Inferior parietal cortex (tissue), 1 donor: ENCODE measurements around the gene PKP2.

ENCODE experiments used
- DNase-seq: peaks from one replicate; pipeline ENCODE4 v3.0.0-alpha.2; 2016; ENCODE audit errors: extremely low spot score

PKP2 gene

DNA sequence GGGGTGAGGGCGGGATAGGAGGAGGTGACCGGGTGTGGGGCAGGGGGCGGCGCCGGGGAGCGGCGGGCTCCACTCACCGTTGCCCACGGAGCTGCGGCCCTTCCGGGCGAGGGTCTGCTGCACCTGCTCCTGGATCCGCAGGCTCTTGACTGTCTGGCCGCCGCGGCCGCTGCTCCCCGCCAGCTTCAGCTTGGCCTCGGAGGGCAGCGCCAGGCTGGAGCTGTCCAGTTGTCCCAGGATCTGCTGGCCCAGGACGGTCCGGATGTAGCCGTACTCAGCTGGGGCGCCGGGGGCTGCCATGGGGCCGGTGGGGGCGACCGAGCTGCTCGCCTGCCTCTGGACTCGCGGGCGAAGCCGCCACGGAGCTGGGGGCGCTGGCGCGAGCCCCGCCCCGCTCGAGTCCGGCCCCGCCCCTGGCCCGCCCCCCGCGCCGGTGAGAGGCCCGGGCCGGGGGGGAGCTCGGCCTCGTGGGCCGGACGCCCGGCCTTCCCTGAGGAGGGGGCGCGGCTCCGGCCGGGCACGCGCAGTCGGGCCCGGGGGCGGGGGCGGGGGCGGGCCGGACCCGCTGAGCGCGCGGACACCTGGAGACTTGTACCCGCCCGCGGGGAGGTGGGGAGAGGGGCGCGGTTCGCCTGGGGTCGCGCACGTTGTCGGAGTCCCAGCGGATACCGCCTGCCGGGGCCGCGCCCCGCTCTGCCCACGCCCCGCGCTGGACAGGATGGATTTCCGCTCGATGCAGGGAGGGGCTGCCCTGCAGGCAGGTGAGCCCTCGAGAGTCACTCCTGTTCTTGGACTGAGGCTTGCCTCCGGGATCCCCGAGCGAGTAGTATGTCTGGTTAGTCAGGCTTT lies at the start of gene PKP2:
Gene PKP2, minus strand, starts transcription at position 346 of the 849 bp plus-strand sequence. Its CDS starts 46 bp downstream, at position 300.
- DNase-seq, result no peak

DNA sequence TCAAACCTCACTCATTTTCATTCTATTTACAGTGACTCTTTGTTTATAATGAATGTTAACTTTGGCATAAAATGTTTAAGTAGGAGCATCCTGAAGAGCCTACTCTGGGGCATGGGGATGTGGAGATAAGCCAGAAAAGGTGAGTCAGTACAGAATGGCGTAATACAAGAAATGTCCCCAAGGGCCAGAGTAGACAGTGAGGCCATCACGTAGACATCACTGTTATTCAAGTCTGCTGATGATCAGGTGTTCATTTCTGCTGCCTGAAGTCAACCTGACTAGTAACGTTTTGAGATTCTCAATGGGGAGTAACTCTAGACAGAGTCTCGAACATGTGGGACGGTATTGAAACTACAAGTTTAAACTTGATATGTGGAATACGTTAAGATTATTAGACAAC lies 47.6 kb upstream of the PKP2 start:
- DNase-seq, result no peak

DNA sequence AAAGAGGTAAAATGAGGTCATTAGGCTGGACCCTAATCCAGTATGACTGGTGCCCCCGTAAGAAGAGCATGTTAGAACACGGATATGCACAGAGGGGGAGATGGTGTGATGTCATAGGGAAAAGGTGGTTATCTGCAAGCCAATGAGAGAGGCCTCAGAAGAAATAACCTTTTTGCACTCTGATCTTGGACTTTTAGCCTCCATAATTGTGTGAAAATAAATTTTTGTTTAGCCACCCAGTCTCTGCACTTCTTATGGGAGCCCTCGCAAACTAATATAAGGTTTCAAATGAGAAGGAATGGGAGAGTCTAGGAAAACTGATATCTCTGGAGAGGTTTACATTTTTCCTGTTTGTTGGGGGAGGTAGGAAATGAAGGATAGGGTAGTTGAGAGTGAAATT lies 43.2 kb upstream of the PKP2 start:
- no peak for DNase-seq

DNA sequence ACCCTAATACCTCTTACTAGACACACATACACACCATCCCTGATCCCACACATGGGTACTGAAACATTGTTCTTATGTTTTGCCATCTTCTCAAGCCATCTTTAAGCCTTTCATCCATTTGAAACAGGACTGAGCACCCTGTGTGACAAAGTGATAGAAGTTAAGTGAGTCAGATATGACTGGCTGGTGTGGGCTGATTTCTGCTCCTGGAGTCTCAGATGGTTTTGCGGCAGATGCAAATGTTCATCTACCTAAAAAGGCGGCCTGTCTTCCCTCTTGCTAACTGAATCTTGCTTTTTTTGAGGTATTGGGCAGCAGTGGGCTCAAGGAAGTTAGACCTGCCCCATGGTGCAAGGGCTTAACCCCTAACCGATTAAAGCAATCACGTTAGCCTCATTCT lies 30.4 kb upstream of the PKP2 start:
- no peak for DNase-seq

DNA sequence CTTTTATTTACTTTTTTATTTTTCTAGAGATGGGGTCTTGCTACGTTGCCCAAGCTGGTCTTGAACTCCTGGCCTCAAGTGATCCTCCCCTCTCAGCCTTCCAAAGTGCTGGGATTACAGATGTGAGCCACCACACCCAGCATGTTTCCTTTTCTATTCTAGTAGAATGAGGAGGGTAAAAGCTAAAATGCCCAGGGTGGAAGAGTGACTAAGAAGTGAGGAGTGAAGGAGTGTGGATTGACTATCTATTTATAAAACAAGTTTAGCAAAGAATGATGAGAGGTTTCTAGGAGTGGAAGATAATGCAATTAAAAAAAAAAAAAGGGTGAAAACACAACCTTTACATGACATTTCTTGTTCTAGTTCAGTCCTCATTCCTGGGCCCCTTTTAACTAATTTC lies 29.8 kb upstream of the PKP2 start:
- no peak for DNase-seq

DNA sequence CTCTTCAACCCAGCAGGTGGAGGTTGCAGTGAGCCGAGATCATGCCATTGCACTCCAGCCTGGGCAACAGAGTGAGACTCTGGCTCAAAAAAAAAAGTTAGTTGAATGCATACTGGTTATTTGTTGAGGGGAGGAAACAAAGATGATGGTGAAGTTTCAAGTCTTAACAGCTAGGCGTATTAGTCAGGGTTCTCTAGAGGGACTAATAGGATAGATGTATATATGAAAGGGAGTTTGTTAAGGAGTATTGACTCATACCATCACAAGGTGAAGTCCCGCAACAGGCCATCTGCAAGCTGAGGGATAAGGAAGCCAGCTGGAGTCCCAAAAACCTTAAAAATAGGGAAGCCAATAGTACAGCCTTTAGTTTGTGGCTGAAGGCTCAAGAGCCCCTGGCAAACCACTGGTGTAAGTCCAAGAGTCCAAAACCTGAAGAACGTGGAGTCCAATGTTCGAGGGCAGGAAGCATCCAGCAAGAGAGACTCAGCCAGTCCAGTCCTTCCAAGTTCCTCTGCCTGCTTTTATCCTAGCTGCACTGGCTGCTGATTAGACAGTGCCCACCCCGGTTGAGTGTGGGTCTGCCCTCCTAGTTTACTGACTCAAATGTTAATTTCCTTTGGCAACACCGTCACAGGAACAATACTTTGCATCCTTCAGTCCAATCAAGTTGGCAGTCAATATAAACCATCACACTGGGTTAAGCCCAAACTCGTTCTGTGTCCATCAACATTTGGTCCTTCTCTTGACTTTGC lies 26.1 kb upstream of the PKP2 start:
- DNase-seq, result no peak

DNA sequence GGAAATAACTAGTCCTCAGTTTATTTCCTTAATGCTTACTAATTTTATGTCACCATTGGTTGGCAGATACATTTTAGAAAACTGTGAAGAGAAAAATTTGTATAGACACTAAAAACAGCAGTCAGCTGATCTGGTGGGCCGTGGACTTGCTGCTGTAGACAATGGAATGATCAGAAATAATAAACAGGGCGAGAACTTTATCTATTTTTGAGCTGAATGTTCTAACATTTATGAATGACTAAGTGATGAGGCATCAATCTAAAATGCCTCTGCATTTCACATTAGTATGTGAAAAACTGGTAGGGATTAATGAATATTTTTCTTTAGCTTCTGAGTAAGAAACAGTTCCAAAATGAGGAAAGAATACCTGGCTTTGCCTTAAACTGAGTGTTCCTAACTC lies 24.8 kb upstream of the PKP2 start:
- DNase-seq, result no peak

DNA sequence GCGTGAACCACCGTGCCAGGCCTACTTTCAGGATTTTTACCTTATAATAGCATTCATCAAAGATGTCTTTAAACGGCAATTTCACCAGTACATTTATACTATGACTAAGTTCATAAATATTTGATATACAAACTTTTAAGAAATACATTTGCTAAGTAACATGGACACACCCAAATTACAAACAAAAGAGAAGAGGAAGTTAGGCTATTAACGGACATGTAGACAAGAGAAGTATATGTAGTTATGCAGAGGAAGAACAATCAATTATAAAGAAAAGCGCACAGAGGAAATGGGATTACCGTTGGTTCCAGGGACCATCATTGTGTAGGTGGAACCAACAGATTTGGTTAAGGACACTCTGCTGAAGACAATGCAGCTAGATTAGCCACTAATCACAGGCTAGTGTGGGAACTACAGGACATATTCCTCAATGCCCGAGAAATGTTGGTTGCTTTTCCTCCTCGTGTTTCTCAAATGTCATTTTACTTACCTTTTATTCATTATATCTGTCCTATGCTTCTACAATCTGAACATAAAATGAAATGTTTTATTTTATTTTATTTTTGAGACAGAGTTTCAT lies 24.0 kb upstream of the PKP2 start:
- DNase-seq, result no peak

DNA sequence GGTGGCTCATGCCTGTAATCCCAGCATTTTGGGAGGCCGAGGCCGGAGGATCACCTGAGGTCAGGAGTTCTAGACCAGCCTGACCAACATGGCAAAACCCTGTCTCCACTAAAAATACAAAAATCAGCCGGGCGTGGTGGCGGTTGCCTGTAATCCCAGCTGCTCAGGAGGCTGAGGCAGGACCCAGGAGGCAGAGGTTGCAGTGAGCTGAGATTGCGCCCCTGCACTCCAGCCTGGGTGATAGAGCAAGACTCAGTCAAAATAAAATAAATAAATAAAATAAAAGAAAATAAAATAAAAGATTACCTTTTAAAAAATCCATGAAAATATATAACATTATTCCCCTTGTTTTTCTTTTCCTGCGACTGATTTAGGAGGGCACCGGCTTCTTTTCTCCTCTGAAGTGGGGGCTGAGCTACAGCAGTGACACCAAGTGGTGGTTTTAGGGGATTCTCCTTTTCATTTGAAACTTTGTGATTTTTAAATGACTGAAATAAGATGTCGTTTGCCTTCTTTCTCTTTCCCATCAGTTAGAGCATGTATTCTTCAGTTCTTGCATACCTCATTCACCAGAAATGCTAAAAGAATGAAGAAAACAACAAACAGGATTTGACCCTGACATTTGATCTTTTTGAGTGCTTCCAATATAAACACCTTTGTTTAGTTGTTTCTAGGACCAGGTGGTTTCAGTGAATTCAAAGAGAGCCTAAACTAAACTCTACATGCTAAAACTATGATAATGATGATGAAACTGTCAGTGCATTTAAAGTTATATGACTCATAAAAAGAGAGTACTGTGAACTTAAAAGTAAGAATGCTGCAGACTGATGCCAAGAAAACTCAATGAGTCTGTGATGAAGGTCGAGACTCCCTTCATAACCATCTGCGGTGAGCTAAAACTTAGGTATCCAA lies 22.6 kb upstream of the PKP2 start:
- DNase-seq, result peak; percentile 43

DNA sequence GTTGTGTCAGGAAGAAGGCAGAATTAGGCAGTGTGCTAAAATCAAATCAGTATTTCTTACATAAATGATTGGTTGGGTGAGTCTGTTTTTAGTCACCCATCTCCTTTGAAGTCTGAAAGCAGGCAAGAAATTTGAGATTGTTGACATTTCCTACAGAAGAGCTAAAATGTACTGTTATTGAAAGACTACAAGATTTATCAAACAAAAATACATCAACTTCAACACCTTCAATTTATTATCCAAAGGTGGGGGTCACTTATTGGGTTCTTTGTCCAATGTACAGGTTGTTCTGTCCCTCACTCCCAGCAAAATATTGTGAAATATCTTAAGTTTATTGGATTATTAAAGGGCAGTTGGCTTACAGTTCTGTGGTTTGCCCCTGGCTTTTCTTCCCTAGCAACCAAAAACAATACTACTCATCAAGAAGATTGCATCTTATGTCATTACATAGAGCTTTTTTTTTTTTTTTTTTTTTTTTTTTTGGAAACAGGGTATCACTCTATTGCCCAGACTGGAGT lies 20.6 kb upstream of the PKP2 start:
- no peak for DNase-seq

DNA sequence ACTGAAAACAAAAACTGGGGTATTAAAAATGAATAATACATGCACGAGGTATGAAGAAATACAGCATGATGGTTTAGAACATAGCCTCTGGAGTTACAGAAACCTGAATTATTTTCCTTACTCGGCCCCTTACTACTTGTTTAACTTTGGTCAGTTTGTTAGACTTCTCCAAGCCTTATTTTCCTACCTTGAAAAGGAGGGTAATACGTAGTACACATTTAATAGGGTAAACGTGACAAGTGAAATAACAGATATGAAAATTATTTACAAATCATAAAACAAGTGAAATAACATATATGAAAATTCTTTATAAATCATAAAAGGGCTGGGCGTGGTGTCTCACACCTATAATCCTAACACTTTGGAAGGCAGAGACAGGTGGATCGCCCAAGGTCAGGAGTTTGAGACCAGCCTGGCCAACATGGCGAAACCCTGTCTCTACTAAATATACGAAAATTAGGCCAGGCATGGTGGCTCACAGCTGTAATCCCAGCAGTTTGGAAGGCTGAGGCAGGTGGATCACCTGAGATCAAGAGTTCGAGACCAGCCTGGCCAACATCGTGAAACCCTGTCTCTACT lies 11.4 kb upstream of the PKP2 start:
- no peak for DNase-seq

DNA sequence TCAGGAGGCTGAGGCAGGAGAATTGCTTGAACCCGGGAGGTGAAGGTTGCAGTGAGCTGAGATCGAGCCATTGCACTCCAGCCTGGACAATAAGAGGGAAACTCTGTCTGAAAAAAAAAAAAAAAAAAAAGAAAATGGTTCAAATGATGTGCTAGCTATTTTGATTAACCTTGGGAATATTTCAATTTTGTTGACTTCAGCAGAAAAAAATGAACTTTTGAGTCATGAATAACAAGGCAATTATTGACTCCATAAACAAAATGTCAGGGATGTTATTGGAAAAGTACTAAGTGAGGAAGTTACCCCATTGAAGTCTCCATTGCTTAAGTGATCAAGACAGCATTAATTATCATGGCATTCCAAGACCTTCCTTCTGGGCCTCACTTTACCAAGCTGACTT lies 10.6 kb upstream of the PKP2 start:
- DNase-seq, result no peak

DNA sequence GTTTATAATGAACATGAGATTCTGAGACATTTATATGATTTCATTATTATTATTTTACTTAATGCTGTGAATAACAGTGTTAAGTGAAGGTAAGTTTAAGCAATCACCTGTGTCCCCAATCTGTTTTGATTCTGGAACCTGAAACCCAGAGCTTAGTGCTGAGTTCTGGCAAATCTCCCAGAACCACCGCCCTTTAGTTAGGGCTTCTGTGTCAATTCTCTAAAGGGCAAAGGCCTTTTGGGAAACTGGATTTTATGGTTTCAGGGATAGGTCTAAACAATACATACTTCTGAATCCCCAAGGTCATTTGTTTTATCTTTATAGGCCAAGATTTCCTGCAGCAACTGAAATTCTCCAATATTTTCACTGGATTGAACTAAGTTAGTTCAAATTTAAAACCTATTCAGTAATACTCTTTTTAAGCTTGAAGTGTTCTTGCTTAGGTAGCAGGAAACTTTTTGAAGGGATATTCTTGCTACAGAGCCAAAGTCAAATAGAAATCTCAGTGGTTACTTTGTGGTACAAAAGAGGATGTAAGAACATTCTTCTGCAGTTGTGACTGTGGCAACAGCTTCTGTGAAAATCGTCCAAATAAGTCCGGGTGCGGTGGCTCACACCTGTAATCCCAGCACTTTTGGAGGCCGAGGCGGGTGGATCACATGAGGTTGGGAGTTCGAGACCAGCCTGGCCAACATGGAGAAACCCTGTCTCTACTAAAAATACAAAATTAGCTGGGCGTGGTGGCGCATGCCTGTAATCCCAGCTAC lies 10.0 kb upstream of the PKP2 start:
- DNase-seq, result no peak

DNA sequence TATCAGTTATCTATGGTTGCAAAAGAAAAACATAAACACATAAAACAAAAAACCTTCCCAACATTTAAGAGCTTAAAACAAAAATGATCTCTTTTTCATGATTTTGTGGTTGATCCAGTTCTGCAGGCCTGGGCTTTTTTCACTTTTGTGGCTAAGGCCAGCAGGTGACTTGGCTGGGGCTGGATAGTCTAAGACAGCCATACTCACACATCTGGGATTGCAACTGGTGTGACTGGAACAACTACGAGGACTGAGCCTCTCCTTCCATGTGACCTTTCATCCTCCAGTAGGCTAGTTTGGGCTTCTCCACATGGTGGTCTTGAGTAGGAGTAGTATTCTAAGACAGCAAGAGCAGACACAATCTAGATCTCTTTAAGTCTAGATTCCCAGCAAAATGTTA lies 7.2 kb upstream of the PKP2 start:
- DNase-seq, result no peak

DNA sequence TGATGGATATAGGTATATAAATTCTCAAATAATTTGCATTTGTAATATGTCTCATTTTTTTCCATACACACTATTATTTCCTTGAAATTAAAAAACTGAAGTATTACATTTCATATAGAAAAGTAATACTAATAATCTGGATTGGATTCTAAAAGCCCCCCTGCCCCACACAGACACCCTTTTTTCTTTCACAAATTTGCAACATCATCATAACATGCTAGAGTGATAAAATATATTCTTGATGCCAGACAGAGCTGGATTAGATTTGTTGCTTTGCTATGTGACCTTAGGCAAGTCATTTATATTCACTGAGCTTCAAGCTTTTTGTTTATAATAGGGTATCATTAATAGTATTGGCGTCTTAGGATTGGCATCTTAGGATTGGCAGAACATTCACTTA lies 6.7 kb upstream of the PKP2 start:
- no peak for DNase-seq

DNA sequence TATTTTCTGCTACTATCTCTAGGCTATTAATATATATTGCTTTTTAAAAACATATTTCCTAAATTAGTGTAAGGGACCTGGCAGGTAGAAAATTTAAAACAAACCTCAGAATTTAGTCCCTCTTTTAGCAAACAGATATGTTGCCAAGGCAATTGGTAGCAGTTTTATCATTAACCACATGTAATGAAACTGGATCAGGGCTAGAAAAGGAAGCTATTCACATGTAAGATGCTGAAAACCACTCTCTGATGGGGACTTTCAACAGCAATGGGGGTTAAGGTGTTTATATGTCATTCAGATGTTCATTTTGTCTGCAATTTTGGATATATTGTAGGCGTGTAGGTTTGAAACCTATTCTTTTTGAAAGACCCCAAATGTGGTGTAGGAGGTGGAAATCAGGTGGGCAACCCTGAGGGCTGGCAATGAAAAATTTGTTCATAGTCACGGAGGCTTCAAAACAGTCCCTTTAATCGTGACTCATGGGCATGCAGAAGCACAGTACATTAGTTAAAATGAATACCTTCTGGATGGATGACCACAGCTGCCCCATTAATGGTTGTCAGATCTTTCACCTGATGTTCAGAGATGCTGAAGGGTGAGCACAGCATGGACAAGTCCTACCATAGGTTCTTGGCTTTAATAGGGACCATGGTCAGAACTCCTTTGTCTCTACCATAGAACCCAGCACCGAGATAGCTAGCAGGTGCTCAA lies 5.9 kb upstream of the PKP2 start:
- DNase-seq, result no peak

DNA sequence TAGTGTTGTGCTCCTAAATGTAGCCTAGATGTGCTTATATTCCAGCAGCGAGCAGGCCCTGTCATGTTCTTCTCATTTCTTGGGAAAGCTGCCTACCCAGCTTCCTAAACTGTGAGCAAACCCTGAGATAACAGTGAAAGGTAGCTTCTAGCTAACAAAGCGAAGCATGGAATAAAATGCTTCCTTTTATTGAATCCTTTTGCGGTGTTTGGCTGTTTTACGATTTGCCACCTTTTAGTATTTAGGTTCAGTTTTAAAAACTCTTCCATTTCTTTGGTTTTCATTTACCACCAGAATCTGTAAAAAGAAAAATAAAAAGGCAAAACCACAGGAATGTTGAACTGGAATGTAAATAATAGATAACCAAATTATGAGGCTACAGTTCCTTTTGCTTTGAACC lies 5.0 kb upstream of the PKP2 start:
- no peak for DNase-seq

DNA sequence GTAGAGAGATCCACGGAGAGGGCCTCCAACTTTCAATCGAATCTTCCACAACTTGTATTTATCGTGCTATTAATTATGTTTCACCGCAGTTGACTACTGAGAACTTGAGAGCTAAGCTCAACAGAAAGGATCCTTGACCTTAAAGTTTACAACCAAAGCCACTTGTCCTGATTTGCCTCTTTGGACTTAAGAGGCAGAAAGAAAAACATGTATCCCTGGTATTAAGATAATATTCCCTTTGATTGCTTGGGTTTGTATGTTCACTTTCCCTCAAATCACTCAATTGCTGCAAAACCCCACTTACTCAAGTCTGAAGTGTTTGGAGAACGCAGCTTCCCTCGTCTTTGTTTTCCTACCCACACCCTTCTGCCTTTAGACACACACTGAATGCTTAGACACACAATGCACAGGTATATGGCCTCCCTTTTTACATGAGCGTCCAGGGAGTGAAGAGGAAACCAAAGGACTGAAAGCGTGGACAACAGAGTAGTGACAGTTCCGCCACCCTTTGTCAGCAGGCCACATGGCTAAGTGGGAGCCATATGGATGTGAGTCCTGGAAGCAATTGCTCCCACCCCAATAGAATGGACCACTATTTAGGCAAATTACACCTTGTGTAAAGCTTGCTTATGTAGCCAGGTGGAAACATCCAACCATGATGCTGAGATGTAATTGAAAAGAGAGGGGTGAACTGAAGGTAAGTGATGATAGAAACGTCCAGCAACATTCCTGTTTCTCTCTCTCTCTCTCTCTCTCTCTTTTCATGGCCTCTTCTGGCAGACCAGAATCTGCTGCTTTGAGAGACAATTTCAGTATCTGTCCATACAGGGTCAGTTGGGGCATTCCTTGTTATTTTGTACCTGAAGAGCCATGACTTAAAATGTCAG lies 1.4 kb upstream of the PKP2 start:
- no peak for DNase-seq

DNA sequence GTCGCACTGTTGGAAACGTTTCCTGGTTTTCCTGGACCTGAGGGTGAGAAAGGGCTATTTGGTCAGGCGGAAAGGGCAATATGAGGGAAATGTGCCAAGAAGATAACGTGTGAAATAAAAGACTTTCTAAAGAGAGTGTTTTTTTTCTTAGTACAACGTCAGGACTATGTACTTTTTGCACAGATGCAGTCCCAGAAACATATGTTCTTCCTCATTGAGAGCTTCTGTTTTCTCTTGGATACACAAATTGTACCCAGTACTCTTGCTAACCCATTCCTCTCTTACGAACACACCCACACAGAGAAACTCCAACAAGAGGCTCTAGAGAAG lies 669 bp upstream of the PKP2 start:
- no peak for DNase-seq
